GM19035 (cell line): Measurements from ENCODE around the gene MDM4.
A peak's percentile ranks its signal among the peaks of the same experiment; 100 is the strongest.

Experiments
- ATAC-seq: cut with Tn5 transposase; IDR thresholded peaks from one replicate; pipeline ENCODE4 v1.9.1; 2021; ENCODE audit not compliant: unreplicated experiment

Gene MDM4

DNA sequence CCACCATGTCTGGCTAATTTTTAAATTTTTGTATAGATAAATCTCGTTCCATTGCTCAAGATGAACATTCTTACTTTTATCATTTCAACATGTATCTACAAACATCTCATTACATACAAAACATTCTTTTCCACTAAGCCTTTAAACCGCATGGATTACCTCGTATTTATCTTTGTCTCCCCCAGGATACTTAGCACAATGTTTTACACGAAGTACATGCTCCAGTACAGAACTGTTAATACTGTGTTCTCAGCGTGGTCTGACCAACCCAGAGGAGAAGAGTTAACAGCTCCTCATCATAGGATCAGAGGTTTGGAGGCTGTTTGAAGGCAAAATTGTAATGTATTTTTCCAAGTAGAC lies 29.0 kb upstream of the MDM4 start:
- no peak for ATAC-seq

DNA sequence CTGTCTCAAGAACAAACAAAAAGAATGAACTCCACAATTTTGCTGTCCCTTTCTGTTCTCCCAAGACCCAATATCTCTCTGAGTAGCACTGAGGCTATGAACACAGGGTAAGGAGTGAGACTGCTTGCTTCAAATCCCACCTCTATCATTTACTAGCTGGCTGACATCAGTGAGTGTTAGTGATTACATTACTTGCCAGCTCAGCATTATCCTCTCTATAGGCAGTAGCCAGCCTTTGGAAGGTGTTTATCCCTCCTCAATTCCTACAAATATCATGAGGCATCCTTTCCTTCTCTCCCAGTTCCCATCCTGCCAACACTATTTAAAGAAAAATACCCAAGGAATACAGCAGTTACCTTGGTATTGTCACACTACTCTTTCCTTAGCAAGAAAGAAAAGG lies 24.6 kb upstream of the MDM4 start:
- no peak for ATAC-seq

DNA sequence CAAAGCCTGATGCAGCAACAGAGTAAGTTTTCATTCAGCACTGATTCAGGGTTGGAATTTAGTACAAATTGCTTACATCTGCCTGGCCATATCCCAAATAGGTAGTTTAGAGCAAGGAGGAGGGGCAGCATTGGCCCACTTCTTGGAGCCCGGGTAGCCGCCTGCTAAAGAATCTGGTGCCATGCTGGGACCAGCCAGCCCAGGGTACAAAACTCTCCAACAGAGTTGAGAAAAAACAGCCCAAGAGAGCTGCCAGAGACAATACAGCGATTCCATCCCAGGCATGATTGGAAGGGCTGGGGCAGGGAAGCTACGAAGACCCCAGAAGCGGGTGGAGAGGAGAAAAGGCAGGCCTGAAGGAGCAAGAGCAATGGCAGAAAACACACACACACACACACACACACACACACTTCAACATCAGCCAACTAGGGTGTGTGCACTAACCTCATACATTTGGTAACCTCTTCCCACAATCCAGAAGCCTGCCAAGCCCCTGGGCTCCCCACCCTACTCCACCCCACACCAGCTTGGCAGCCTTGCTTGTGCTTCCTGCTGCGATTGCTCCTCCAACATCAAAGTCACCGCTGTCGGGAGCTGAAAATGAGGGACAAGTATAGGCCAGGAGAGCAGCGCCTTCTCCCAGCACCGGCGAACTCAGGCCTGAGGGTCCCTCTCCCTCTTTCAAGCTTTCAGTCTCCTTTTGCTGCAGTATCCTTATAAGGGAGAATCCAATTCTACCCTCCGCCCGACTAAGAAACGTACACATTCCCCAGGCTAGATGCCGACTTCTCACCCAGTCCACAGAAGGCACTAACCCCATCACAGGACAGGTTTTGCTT lies 22.8 kb upstream of the MDM4 start:
- ATAC-seq = no peak

DNA sequence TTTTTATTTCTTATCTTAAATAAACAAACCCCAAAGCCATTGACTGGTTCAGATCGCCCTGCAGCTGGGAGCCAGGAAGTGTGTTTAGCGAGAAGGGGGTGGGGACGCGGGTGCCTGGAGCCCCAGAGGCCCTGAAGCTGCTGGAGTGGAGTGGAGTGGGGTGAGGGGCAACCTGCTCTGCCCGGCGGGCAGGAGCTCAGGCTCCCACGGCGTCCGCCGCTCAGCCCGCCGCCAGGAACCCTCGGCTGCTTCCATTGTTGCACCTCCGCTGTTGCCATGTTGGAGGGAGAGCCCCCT lies 22.3 kb upstream of the MDM4 start:
- peak; percentile 31 for ATAC-seq

DNA sequence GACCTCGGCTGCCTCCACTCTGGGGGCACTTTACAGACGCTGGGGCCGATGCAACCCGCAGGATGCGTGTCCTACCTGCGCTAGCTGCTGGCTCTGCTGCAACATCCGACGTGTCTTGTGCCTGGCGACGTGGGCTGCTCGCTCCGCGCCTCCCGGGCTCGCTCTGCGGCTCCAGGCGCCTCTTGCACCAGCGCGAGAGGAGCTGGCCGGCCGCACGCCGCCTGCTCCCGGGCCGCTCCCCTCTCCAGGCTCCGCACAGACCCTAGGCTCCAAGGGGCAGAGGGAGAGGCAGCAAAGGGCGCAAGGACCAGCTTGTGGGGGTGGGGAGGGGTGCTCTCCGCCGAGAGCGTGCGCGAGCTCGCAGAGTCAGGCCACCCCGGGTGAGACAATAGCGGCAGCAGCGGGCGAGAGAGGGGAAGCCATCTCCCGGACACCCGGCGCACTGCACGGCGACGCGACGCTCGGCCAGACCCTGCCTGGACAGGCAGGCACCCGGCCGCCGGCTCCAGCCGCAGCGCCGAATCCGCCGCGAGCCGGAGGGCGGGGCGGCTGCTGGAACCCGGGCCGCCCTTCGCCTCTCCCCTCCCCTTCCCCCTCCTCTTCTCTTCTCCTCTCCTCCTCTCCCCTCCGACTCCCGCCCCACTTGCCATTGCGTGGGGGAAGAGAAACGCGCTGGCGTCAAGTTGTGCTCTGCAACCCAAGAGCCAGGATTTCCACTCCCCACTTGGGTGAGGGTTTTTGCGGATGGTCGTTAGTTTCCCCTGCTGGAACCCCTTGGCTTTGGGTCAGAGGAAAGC lies 21.7 kb upstream of the MDM4 start, which contains the start of gene PIK3C2B:
Gene PIK3C2B (minus strand): TSS at position 525 of the 797 bp plus-strand sequence. CDS start 25,003 bp downstream, outside the sequence.
- ATAC-seq = peak; percentile 89

DNA sequence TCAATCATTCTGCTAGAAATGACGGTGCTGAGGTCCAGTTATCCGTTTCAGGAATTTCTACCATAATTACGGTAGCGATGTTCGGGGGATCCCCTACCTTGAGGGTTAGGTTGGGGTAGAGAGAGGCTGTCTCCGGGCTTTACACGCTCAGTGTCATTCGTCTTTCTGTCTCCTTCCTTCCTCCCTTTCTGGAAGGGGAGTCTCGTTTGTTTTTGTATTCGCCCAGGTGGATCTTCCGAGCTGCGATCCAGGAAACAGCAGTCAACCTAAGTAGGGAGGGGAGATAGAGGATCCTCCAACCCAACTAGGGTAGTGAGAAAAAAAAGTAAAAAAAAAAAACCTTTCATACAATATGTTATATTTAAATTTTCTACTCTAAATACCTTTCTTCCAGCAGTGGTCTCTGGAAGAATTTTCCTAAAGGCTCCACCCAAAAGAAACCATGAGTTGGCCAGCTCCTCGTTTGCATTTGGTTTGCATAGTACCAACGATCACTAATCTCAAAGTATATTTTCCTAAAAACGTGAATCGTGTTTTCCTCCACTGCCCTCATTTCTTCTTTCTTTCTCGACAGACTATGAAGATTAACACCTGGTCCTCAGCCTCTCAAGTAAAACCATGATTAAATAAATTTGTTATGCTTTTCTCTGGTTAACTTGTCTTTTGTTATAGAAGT lies 21.0 kb upstream of the MDM4 start:
- peak; percentile 41 for ATAC-seq

DNA sequence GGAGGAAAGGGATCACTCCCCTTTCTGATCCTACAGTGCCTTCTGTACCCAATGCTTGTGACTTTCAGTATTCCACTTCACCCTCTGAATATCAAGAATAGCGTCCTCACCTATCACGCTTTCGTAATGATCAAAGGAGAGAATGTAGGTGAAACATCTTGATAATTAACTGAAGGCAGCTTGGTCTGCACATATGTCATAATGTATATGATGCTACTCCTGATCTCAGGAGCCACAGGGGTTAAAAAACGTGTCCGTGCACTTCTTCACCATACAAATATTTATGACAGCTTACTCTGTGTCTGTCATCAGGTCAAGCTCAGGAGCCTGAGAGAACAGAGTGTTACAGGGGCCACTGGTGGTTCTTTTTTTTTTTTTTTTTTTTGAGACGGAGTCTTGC lies 20.4 kb upstream of the MDM4 start:
- ATAC-seq = no peak

DNA sequence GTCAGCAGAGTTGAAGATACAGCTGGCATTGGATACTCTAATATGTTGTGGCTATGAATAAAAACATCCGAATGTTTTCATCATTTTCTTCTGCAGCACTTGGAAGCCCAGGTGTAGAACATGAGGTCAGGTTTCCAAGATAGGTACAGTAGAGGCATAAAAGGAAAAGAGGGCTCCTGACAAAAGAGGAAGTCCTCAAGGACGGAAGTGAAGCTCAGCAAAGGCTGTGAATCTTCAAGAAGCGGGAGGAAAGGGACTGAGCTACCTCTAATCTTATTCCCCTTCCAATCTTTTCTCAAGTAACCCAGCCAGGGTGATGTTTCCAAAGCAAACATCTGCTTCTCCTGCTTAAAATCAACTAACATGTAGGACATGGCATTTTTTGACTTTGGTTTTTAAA lies 17.2 kb upstream of the MDM4 start:
- no peak for ATAC-seq

DNA sequence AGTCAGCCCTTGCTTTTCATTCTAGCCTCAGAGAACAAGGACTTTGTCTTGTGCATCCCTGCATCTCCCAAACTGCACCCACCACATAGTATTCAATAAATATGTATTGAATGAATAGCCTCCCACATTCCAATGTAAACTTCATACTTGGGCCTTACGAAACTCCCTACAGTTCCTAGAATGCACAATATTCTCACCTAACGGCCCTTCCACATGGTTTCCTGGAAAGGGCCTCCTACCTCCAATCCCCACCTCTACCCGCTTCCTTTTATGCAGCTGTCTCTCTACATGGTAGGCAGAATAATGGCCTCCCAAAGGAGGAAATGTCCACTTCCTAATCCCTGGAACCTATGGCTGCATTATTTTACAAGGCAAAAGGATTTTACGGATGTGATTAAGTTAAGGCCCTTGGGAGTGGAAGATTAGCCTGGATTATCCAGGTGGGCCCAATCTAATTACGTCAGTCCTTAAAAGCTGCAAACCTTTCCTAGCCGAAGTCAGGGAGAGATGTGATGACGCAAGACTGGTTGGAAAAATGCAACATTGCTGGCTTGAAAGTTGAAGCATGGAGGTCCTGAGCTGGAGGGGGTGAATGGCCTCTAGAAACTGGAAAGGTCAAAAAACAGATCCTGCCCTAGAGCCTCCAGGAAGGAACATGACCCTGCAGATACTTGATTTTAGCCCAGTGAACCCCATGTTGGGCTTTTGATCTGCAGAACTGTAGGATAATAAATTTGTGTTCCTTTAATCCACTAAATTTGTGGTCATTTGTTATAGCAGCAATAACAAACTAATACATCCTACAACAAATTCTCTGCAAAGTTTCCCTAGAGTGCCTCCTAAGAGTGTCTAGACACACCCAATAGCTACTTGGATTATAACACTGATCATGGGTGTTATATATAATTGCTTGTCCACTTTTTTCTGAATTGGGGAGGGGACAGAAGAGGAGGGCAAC lies 16.4 kb upstream of the MDM4 start:
- ATAC-seq = no peak

DNA sequence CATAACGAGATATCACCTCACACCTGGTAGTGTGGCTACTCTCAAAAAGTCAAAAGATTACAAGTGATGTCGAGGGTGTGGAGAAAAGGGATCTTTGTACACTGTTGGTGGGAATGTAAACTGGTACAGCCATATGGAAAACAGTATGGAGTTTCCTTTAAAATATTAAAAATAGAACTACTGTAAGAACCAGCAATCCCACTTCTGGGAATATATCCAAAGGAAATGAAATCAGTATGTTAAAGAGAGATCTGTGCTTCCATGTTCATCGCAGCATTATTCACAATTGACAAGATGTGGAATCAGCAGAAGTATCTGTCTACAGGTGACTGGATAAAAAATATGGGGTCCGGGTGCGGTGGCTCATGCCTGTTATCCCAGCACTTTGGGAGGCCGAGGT lies 14.0 kb upstream of the MDM4 start:
- no peak for ATAC-seq

DNA sequence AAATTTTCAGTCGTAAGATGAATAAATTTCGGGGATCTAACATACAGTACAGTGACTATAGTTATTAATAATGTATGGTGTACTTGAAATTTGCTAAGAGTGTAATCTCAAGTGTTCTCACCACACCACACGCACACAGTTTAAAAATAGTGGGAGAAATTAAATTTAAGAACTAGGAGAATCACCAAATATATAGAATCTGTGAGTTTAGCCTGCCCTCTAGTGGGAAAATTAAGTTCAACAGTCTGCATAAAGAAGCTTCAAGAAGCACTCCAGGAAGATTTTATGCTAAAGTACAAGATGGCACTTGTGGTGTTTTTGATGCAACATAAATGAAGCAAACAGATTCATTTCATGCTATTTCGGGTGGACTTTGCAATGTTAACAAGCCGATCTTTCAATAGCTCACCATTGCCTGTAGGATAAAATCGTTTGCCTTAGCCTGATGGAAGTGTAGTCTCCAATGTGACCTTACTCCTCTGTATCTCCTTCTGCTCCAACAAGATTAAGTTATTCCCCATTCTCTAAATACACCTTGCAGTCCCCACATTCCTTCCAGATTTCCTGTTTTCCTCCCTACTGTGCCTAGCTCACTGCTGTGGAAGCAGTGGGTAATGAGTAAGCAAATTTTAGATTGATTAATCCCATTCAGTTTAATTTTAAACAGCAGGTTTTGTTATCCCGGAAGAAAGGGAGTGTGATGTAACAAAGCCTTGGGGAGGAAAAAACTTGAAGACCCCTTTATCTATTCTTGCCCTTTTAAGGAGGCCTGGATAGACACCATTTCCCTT lies 12.9 kb upstream of the MDM4 start:
- no peak for ATAC-seq

DNA sequence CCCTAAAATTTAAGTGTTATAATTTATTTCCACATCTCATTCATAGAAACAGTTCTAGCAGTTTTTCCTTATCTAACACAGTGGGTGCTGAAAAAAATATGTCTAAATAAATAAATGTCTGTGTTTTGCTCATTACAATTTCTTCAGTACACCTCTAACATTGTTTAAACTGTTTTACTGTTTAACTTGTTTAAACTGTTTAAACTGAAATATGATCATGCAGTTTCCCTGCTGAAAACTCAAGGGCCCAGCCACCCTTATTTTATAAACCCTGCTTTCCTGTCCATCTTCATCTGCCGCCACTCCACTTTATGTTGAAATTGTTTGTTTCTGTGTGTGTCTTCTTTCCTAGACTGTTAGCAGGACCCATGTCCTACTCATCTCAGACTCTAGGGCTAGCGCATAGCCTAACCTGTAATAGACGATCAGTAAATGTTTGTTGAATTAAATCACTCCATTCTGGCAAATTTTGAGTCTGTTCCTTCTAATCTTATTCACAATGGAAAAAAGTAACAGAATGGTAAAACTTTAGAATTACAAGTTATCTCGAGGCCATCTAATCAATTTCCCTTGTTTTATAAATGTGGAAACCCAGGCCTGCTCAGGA lies 12.2 kb upstream of the MDM4 start:
- ATAC-seq = no peak

DNA sequence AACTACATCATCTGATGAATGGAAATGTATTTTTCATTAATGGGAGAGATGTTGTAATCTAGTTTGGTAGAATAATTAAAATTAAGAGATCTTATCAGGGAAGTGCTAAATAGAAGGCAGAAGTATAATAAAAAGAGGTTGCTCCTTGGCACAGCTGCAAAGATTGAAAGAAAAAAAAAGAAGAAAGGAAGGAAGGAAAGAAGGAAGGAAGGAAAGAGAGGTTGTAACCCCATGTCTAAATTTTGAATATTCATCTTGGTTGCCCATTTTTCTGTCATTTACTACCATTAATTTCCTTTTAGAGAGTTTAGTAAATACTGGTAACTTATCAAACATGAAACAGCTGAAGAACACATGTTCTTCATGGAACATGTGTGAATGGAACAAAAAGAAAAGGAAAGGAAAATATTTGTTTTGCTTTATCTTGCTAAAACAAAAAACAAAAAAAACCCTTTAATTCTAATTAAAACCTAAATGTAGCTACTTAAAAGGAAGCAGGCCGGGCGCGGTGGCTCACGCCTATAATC lies 10.5 kb upstream of the MDM4 start:
- no peak for ATAC-seq

DNA sequence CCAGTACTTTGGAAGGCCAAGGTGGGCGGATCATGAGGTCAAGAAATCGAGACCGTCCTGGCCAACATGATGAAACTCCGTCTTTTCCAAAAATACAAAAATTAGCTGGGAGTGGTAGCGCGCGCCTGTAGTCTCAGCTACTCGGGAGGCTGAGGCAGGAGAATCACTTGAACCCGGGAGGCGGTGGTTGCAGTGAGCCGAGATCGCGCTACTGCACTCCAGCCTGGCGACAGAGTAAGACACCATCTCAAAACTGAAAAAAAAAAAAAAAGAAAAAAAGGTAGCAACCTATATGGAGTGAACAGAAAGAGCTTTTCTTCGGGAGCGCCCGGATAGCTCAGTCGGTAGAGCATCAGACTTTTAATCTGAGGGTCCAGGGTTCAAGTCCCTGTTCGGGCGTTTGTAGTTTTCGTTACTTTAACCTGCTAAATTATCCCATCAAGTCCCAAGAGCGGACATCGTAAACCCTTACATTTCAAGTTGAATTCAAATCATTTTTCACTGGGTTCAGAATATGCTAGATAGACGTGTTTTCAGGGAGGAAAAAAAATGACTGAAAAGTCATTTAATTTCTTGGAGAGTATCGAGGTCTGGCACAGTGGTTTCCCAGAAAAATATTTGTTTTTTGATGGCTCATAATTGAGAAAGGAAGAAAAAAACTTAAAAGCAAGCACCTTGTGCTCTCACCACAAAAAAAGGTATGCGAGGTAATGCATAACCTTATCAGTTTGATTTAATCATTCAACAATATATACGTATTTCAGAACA lies 9.8 kb upstream of the MDM4 start:
- ATAC-seq = peak; percentile 70

DNA sequence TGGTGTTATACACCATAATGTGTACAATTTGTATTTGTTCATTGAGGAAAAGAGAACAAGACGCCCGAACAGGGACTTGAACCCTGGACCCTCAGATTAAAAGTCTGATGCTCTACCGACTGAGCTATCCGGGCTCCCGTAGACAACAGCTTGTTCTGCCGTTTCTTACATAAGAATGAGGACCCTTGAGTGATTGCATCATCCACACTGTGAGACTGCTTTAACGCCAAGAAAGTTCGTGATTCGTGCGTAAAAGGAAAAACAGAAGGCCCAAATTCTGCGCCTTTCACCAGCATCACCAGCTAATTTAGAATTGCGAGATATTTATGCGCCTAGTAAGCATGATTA lies 9.3 kb upstream of the MDM4 start:
- ATAC-seq = peak; percentile 74

DNA sequence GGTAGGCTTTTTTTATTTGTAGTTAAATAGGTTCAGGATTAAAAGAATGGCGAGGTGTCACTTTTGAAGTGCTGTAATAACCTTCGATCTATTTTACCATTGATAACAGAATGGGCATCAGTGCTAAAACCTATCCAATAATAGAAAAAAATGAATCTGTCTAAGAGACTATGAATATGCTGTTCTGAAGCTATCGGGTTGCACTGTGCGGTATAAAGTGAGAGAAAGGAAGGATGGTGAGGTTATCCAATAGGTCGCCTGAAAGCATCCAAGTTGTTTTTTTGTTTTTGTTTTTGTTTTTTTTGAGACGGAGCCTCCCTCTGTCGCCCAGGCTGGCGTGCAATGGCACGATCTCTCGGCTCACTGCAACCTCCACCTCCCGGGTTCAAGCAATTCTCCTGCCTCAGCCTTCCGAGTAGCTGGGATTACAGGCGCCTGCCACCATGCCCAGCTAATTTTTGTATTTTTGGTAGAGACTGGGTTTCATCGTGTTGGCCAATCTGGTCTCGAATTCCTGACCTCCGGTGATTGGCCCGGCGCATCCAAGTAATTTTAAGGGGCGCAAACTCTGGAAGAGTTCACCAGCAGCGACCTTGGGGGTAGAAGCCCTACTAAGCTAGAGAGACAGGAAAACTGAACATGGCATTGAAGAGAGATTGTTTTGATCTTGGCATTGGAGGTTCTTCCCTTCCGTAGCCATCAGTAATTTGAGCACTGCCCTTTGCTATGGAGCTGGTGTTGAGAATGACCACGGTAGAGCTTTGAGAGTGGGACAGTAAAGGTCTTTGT lies 8.7 kb upstream of the MDM4 start:
- ATAC-seq = peak; percentile 2

DNA sequence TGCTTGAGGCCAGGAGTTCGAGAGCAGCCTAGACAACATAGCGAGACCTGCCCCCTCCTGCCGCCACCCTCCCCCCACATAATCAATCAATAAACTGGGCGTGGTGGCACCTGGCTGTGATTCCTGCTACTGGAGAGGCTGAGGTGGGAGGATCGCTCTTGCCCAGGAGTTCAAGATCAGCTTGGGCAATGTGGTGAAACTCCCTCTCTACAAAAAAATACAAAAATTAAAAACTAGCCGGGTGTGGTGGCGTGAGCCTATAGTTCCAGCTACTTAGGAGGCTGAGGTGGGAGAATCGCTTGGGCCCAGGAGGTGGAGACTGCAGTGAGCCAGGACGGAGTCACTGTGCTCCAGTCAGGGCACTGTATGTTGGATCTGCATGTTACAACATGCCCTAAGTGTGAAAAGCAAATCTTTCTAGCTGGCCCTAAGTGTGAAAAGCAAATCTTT lies 7.0 kb upstream of the MDM4 start:
- no peak for ATAC-seq

DNA sequence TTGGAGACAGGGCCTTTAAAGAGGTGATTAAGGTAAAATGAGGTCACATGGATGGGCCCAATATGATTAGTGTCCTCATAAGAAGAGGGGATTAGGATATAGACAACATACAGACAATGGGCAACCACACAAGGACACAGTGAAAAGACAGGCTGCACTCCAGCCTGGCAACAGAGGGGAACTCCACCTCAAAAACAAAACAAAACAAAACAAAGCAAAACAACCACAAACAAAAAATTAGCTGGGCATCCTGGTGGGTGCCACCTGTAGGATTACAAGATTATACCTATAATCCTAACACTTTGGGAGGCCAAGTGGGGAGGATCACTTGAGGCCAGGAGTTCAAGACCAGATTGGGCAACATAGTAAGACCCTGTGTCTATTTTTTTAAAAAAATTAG lies 4.8 kb upstream of the MDM4 start:
- no peak for ATAC-seq
